ENCODE results near the gene ARID3C. TPM values are rescaled to one million over a fixed set of nuclear protein-coding genes. Genes with fewer than 3 reads are reported as not detected.

ARID3C gene
- total RNA-seq, 1 experiment from 2014 or later: 0.42 TPM

- no peaks in the 10 kb centered on the region for H4K20me1 ChIP-seq (ENCODE audit: insufficient read depth)
- TF ChIP-seq POLR2A (IDR thresholded peaks at IDR 0.05; ENCODE audit: borderline replicate concordance, extremely low read depth, insufficient read depth, insufficient read length) (no peak), EGR1 (IDR thresholded peaks at IDR 0.05; ENCODE audit: low read depth) (no peak), TCF7L2 (IDR thresholded peaks at IDR 0.05; ENCODE audit: borderline replicate concordance, extremely low read depth, insufficient read depth, insufficient read length) (no peak)
- H3K9me2 ChIP-seq (ENCODE audit: insufficient read depth): no peaks in the 10 kb centered on the region
- peaks cover 9% of the 10 kb centered on the region; the same call in 1 of the 2 replicates for H3K79me2 ChIP-seq (ENCODE audit: insufficient read depth, low read length)
- POLR2A ChIA-PET: no interaction called here
- H3K27ac ChIP-seq (ENCODE audit: low read depth, low read length): no peak overlapping the region
- H3K36me3 ChIP-seq (ENCODE audit: control insufficient read depth in 1 of 2, insufficient read depth in 2 of 2, low read length in 2 of 2): no peaks in the 10 kb centered on the region
- RAD21 ChIA-PET (ENCODE audit: low non-redundant PET in 1 of 2, low total read pairs in 2 of 2, uncharacterized antibody in 2 of 2, unreplicated experiment in 2 of 2): no interaction called here
- H3K9me3 ChIP-seq (ENCODE audit: control insufficient read depth in 1 of 2, insufficient read depth in 1 of 2, low read depth in 1 of 2, low read length in 2 of 2): no peaks in the 10 kb centered on the region
- CTCF ChIA-PET: interaction anchor here (1.5 to 2.4 kb wide), 3 partner anchors 15 to 202 kb away, joined by 5 to 7 read pairs (median 6); no protein-coding TSS in a partner anchor
- ATAC-seq (no peak), DNase-seq (ENCODE audit: low read depth, low spot score) (no peak)
- BruUV-seq (replicated peaks): no TSS peak
- no peaks in the 10 kb centered on the region for H3K27me3 ChIP-seq (ENCODE audit: insufficient read depth, low read length)
- no peak overlapping the region for H3K4me2 ChIP-seq (ENCODE audit: low read length)
- H3K4me1 ChIP-seq (ENCODE audit: control insufficient read depth in 1 of 2, insufficient read depth in 2 of 2, low read length in 2 of 2): peaks cover 0 to 18% of the 10 kb centered on the region in 2 experiments; a peak in 2 of 4 replicates
- no peak overlapping the region for H3K4me3 ChIP-seq (replicated peaks in 1 of 2; ENCODE audit: low read depth in 1 of 2, low read length in 2 of 2)
- intact Hi-C loops (cut with micrococcal nuclease): loop anchor here (10.0 kb wide), 1 partner anchor 351 kb away; no protein-coding TSS in a partner anchor
- no peak overlapping the region for H3K9ac ChIP-seq (ENCODE audit: low read length)
- no peak overlapping the region for H2AFZ ChIP-seq (ENCODE audit: low read depth, low read length, poor library complexity, severe bottlenecking)
Observed at GRCh38 chr9:34606190-34606589, 22.7 kb downstream of the ARID3C start.

DNA sequence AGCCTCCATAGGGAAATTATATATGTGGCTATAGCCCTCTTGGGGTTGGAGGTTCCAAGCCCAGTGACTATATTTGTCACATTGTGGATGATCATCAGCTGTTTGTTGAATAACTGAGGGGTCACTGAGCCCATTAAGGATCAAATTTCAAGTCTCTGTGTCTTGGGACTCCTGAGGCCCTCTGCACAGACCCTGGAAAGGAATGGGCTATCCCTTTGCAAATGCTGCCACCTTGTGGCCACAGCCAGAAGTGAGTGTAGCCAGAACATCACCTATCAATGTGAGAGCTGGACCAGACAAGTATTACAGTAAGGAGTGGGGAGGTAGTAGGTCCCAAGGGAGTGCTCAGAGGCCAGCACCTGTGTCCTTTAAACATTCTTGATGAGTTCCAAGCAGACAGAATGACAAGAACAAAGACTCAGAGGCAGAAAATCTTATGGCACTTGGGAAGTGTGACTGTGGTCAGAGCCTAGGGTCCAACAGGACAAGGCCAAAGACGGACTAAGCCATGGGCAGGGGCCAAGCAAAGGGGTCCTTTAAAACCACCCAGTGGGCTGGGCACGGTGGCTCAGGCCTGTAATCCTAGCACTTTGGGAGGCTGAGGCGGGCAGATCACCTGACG is 25.1 kb downstream of the ARID3C start:
- no peaks in the 10 kb centered on the region for H3K36me3 ChIP-seq (ENCODE audit: control insufficient read depth in 1 of 2, insufficient read depth in 2 of 2, low read length in 2 of 2)
- ChIA-PET CTCF (interaction anchor here (0.6 to 1.5 kb wide), 20 partner anchors 8 to 980 kb away, joined by 3 to 18 read pairs (median 4); partner anchors contain the start of genes DNAI1, FAM219A, MYORG and RPP25L), POLR2A (interaction anchor here (1.0 kb wide), 1 partner anchor 273 kb away, joined by 3 read pairs; no protein-coding TSS in a partner anchor), RAD21 (ENCODE audit: low non-redundant PET in 1 of 2, low total read pairs in 2 of 2, uncharacterized antibody in 2 of 2, unreplicated experiment in 2 of 2) (interaction anchor here (0.6 to 1.2 kb wide), 5 partner anchors 31 to 200 kb away, joined by 3 to 4 read pairs (median 4); no protein-coding TSS in a partner anchor)
- intact Hi-C loops (cut with micrococcal nuclease): loop anchor here (2.0 to 10.0 kb wide), 3 partner anchors 55 to 349 kb away; no protein-coding TSS in a partner anchor
- H3K27me3 ChIP-seq (ENCODE audit: insufficient read depth, low read length): no peaks in the 10 kb centered on the region
- no peaks in the 10 kb centered on the region for H3K9me2 ChIP-seq (ENCODE audit: insufficient read depth)
- ATAC-seq: peak; percentile 98
- H4K20me1 ChIP-seq (ENCODE audit: insufficient read depth): no peaks in the 10 kb centered on the region
- DNase-seq (ENCODE audit: low read depth, low spot score): peak; percentile 42
- no TSS peak for BruUV-seq (replicated peaks)
- no peaks in the 10 kb centered on the region for H3K79me2 ChIP-seq (ENCODE audit: insufficient read depth, low read length)
- no peak overlapping the region for H3K9ac ChIP-seq (ENCODE audit: low read length)
- H2AFZ ChIP-seq (ENCODE audit: low read depth, low read length, poor library complexity, severe bottlenecking): no peak overlapping the region
- H3K4me1 ChIP-seq (ENCODE audit: control insufficient read depth in 1 of 2, insufficient read depth in 2 of 2, low read length in 2 of 2): peaks cover 0 to 10% of the 10 kb centered on the region in 2 experiments; a peak in 1 of 4 replicates
- no peak overlapping the region for H3K4me3 ChIP-seq (replicated peaks in 1 of 2; ENCODE audit: low read depth in 1 of 2, low read length in 2 of 2)
- H3K4me2 ChIP-seq (ENCODE audit: low read length): no peak overlapping the region
- TF ChIP-seq RAD21 (IDR thresholded peaks at IDR 0.05; ENCODE audit: low read depth) (peak; percentile 94), EZH2 (IDR thresholded peaks at IDR 0.05) (no peak)
- TF ChIP-seq, protein P1, sequence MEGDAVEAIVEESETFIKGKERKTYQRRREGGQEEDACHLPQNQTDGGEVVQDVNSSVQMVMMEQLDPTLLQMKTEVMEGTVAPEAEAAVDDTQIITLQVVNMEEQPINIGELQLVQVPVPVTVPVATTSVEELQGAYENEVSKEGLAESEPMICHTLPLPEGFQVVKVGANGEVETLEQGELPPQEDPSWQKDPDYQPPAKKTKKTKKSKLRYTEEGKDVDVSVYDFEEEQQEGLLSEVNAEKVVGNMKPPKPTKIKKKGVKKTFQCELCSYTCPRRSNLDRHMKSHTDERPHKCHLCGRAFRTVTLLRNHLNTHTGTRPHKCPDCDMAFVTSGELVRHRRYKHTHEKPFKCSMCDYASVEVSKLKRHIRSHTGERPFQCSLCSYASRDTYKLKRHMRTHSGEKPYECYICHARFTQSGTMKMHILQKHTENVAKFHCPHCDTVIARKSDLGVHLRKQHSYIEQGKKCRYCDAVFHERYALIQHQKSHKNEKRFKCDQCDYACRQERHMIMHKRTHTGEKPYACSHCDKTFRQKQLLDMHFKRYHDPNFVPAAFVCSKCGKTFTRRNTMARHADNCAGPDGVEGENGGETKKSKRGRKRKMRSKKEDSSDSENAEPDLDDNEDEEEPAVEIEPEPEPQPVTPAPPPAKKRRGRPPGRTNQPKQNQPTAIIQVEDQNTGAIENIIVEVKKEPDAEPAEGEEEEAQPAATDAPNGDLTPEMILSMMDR (IDR thresholded peaks at IDR 0.05 in 2 of 3, conservative IDR thresholded peaks at IDR 0.05 in 1 of 3; ENCODE audit: borderline replicate concordance in 1 of 3, insufficient read depth in 1 of 3, low read depth in 2 of 3, low read length in 2 of 3): peak; percentile 84 to 99 (median 91); a peak in 5 of 6 replicates
- no peak overlapping the region for H3K27ac ChIP-seq (ENCODE audit: low read depth, low read length)
- no peaks in the 10 kb centered on the region for H3K9me3 ChIP-seq (ENCODE audit: control insufficient read depth in 1 of 2, insufficient read depth in 1 of 2, low read depth in 1 of 2, low read length in 2 of 2)

Data from HCT116 (cell line).